Astrocyte (in vitro differentiated cells and primary cell): ENCODE measurements around the gene RBFOX2. TPM values are rescaled to one million over a fixed set of nuclear protein-coding genes. Genes with fewer than 3 reads are reported as not detected.

ENCODE experiments used
- DNase-seq: peaks from one replicate; pipeline ENCODE4 v3.0.0-alpha.2; 2010; ENCODE audit warnings: low read depth
- FAIRE-seq: peaks from 2 replicates; lab custom pipeline; 2011; peaks lifted over from hg19 to GRCh38; lab: Jason Lieb, UNC
- H2AFZ ChIP-seq: 2 replicates; pipeline ENCODE4 v1.6.0; 2012; ENCODE audit warnings: low read depth, low read length, inconsistent platforms
- H3K27ac ChIP-seq: 2 replicates; pipeline ENCODE4 v1.5.1; 2011; ENCODE audit warnings: low read depth, low read length, inconsistent platforms
- H3K27me3 ChIP-seq: 2 replicates; pipeline ENCODE4 v1.6.0; 2011; ENCODE audit warnings: low read length, inconsistent platforms; ENCODE audit not compliant: insufficient read depth
- H3K36me3 ChIP-seq: 2 replicates; pipeline ENCODE4 v1.5.1; 2011; ENCODE audit warnings: low read length, inconsistent platforms; ENCODE audit not compliant: insufficient read depth
- H3K4me1 ChIP-seq: 2 replicates; pipeline ENCODE4 v1.5.1; 2011; ENCODE audit warnings: low read length, inconsistent platforms; ENCODE audit not compliant: insufficient read depth
- H3K4me2 ChIP-seq: 2 replicates; pipeline ENCODE4 v1.6.0; 2012; ENCODE audit warnings: low read length, inconsistent platforms
- H3K4me3 ChIP-seq: 2 replicates; pipeline ENCODE4 v1.5.1; 2011; ENCODE audit warnings: low read depth, mild to moderate bottlenecking, low read length, inconsistent platforms; ENCODE audit not compliant: insufficient read depth
- H3K79me2 ChIP-seq: 2 replicates; pipeline ENCODE4 v1.6.0; 2012; ENCODE audit warnings: mild to moderate bottlenecking, low read length, inconsistent platforms; ENCODE audit not compliant: insufficient read depth
- H3K9ac ChIP-seq: 2 replicates; pipeline ENCODE4 v1.6.0; 2012; ENCODE audit warnings: mild to moderate bottlenecking, low read length, inconsistent platforms
- H3K9me3 ChIP-seq: 2 replicates; pipeline ENCODE4 v1.5.1; 2012; ENCODE audit warnings: low read depth, mild to moderate bottlenecking, low read length, inconsistent platforms; ENCODE audit not compliant: insufficient read depth
- H4K20me1 ChIP-seq: 2 replicates; pipeline ENCODE4 v1.6.0; 2012; ENCODE audit warnings: low read length, inconsistent platforms; ENCODE audit not compliant: insufficient read depth
- H3K27ac Mint-ChIP-seq: one replicate; pipeline ENCODE4 v1.8.0; 2021; ENCODE audit warnings: mild to moderate bottlenecking, mixed read lengths; ENCODE audit not compliant: unreplicated experiment
- H3K27me3 Mint-ChIP-seq: one replicate; pipeline ENCODE4 v1.8.0; 2021; ENCODE audit warnings: low read depth, mixed read lengths; ENCODE audit not compliant: unreplicated experiment
- H3K36me3 Mint-ChIP-seq: one replicate; pipeline ENCODE4 v1.8.0; 2021; ENCODE audit warnings: low read depth, mixed read lengths; ENCODE audit not compliant: unreplicated experiment
- H3K4me1 Mint-ChIP-seq: one replicate; pipeline ENCODE4 v1.8.0; 2021; ENCODE audit warnings: low read depth, mixed read lengths; ENCODE audit not compliant: unreplicated experiment
- H3K4me3 Mint-ChIP-seq: one replicate; pipeline ENCODE4 v1.8.0; 2021; ENCODE audit warnings: mild to moderate bottlenecking, moderate library complexity, mixed read lengths; ENCODE audit not compliant: unreplicated experiment
- H3K9me3 Mint-ChIP-seq: one replicate; pipeline ENCODE4 v1.8.0; 2021; ENCODE audit warnings: mild to moderate bottlenecking, mixed read lengths; ENCODE audit not compliant: unreplicated experiment
- EZH2 ChIP-seq: IDR thresholded peaks from 2 replicates; pipeline ENCODE4 v1.6.1; 2012; ENCODE audit warnings: mild to moderate bottlenecking, low read length, inconsistent platforms; ENCODE audit not compliant: insufficient read depth
- total RNA-seq: library from RNA; stranded (reverse); gene quantifications from 2 replicates; pipeline ENCODE4 v1.2.1, GENCODE V29; 2021
- TF ChIP-seq, protein P1 (sequence below): IDR thresholded peaks from 2 replicates; pipeline ENCODE4 v1.5.1; 2011; ENCODE audit warnings: low read depth, mild to moderate bottlenecking, inconsistent platforms, low read length, moderate library complexity; ENCODE audit not compliant: insufficient read depth

Gene RBFOX2
- total RNA-seq, 1 donor from 2014 or later = 169 TPM

DNA sequence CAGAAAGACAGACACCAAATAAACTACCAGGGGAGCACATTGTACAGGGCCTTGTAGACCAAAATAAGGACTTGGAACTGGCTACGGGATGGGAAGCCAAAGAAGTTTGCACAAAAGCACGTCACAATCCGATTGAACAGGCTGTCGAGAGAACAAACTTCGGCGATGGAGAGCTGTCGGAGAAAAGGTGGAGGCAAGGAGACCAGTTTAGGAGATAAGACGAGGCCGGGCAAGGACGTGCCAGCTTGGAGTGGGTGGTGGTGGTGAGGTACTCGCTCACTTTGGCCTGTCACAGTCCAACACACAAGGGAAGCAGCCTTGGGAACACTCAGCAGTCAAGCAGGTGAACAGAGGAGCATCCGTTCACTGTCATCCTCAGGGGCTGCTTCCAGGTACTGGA, 291.9 kb downstream of the RBFOX2 start:
- peaks cover 5% of the 10 kb centered on the region for H3K4me1 Mint-ChIP-seq
- Histone ChIP-seq H2AFZ (no peak overlapping the region), H3K27me3 (no peaks in the 10 kb centered on the region), H3K4me2 (no peak overlapping the region), H4K20me1 (peaks cover 6% of the 10 kb centered on the region), H3K4me3 (no peak overlapping the region), H3K27ac (no peak overlapping the region), H3K9me3 (no peaks in the 10 kb centered on the region), H3K36me3 (peaks cover 9% of the 10 kb centered on the region), H3K9ac (no peak overlapping the region), H3K4me1 (peaks cover 6% of the 10 kb centered on the region), H3K79me2 (no peaks in the 10 kb centered on the region)
- peaks cover 35% of the 10 kb centered on the region for H3K36me3 Mint-ChIP-seq
- no peaks in the 10 kb centered on the region for H3K9me3 Mint-ChIP-seq
- no peak for TF ChIP-seq EZH2
- TF ChIP-seq, protein P1, sequence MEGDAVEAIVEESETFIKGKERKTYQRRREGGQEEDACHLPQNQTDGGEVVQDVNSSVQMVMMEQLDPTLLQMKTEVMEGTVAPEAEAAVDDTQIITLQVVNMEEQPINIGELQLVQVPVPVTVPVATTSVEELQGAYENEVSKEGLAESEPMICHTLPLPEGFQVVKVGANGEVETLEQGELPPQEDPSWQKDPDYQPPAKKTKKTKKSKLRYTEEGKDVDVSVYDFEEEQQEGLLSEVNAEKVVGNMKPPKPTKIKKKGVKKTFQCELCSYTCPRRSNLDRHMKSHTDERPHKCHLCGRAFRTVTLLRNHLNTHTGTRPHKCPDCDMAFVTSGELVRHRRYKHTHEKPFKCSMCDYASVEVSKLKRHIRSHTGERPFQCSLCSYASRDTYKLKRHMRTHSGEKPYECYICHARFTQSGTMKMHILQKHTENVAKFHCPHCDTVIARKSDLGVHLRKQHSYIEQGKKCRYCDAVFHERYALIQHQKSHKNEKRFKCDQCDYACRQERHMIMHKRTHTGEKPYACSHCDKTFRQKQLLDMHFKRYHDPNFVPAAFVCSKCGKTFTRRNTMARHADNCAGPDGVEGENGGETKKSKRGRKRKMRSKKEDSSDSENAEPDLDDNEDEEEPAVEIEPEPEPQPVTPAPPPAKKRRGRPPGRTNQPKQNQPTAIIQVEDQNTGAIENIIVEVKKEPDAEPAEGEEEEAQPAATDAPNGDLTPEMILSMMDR = no peak
- FAIRE-seq = no peak
- peaks cover 2% of the 10 kb centered on the region for H3K27me3 Mint-ChIP-seq
- no peak overlapping the region for H3K27ac Mint-ChIP-seq
- no peak overlapping the region for H3K4me3 Mint-ChIP-seq
- no peak for DNase-seq

DNA sequence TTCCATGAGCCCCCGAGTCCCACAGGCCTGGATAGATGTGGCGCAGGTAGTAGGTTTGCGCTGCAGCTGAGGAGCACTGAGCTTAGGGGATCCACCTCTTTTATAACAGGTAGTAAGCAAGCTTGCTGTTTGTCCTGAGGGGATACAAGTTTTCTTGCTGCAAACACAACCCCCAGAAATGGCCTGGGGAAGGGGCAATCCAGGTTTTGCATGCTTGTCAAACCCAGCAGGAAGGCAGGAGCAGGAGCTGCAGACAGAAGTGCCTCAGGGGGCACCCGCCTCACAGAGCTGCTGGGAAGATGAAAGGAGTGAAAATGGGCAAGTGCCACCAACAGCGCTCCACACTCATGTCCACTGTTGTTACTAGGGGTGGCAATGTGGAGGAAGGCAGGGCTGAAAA, 292.5 kb downstream of the RBFOX2 start:
- no peaks in the 10 kb centered on the region for H3K27me3 ChIP-seq
- no peak overlapping the region for H3K4me3 ChIP-seq
- Mint-ChIP-seq H3K4me3 (no peak overlapping the region), H3K27ac (no peak overlapping the region), H3K4me1 (peaks cover 4% of the 10 kb centered on the region), H3K9me3 (no peaks in the 10 kb centered on the region), H3K36me3 (peaks cover 36% of the 10 kb centered on the region), H3K27me3 (peaks cover 7% of the 10 kb centered on the region)
- H3K4me2 ChIP-seq = no peak overlapping the region
- peaks cover under 1% of the 10 kb centered on the region for H3K4me1 ChIP-seq
- peaks cover 6% of the 10 kb centered on the region for H4K20me1 ChIP-seq
- H3K79me2 ChIP-seq = no peaks in the 10 kb centered on the region
- no peak overlapping the region for H3K9ac ChIP-seq
- no peak for DNase-seq
- H2AFZ ChIP-seq = no peak overlapping the region
- FAIRE-seq = no peak
- peaks cover 9% of the 10 kb centered on the region for H3K36me3 ChIP-seq
- no peaks in the 10 kb centered on the region for H3K9me3 ChIP-seq
- no peak for TF ChIP-seq EZH2
- TF ChIP-seq, protein P1 = no peak
- H3K27ac ChIP-seq = no peak overlapping the region

- Histone ChIP-seq H3K79me2 (no peaks in the 10 kb centered on the region), H4K20me1 (peaks cover 6% of the 10 kb centered on the region), H3K4me1 (no peaks in the 10 kb centered on the region), H3K9ac (no peak overlapping the region), H3K4me3 (no peak overlapping the region), H3K27me3 (no peaks in the 10 kb centered on the region), H3K9me3 (no peaks in the 10 kb centered on the region), H3K36me3 (peaks cover 9% of the 10 kb centered on the region), H2AFZ (no peak overlapping the region), H3K27ac (no peak overlapping the region), H3K4me2 (no peak overlapping the region)
- H3K27me3 Mint-ChIP-seq = peaks cover 10% of the 10 kb centered on the region
- no peak for FAIRE-seq
- H3K9me3 Mint-ChIP-seq = no peaks in the 10 kb centered on the region
- H3K4me3 Mint-ChIP-seq = no peak overlapping the region
- no peak for TF ChIP-seq EZH2
- TF ChIP-seq, protein P1 = no peak
- peaks cover 2% of the 10 kb centered on the region for H3K4me1 Mint-ChIP-seq
- peaks cover 38% of the 10 kb centered on the region for H3K36me3 Mint-ChIP-seq
- DNase-seq = no peak
- peak overlapping the region; percentile 41 for H3K27ac Mint-ChIP-seq
Measured at GRCh38 chr22:35735542-35735941, 293.1 kb downstream of the RBFOX2 start.
